HCT116 (cell line): ENCODE data around the gene TRERF1.

Source experiments
- CBX3 ChIP-seq: IDR thresholded peaks from 2 replicates; pipeline ENCODE4 v1.6.1; 2012; ENCODE audit warnings: low read depth
- CEBPB ChIP-seq: IDR thresholded peaks from 2 replicates; pipeline ENCODE4 v1.6.1; 2012; ENCODE audit warnings: low read depth
- CTCF ChIP-seq, 3 experiments: fragments of 200-600 bp in 1 of 3; sonication (generic) in 1 of 3; IDR thresholded peaks in 2 of 3; conservative IDR thresholded peaks in 1 of 3; 2 replicates each; pipeline ENCODE4 v1.5.1; 2012 to 2017; ENCODE audit warnings: low read depth in 2 of 3, low read length in 2 of 3, antibody characterized with exemption in 1 of 3, borderline replicate concordance in 1 of 3, control low read depth in 1 of 3, mild to moderate bottlenecking in 1 of 3, mixed read lengths in 1 of 3, mixed run types in 1 of 3, moderate library complexity in 1 of 3; ENCODE audit not compliant: insufficient read depth in 1 of 3
- EZH2 ChIP-seq: fragments of 200-600 bp; sonication (generic); IDR thresholded peaks from 2 replicates; pipeline ENCODE4 v1.6.1; 2017; ENCODE audit warnings: antibody characterized with exemption, mixed run types
- EZH2phosphoT487 ChIP-seq: fragments of 200-600 bp; IDR thresholded peaks from 2 replicates; pipeline ENCODE4 v1.6.1; 2018; ENCODE audit warnings: antibody characterized with exemption, borderline replicate concordance
- FOSL1 ChIP-seq: IDR thresholded peaks from 2 replicates; pipeline ENCODE4 v1.6.1; 2012; ENCODE audit warnings: low read depth
- POLR2A ChIP-seq: IDR thresholded peaks from 2 replicates; pipeline ENCODE4 v1.7.0; 2011; ENCODE audit warnings: borderline replicate concordance; ENCODE audit not compliant: insufficient read depth, insufficient read length; ENCODE audit errors: extremely low read depth
- POLR2AphosphoS5 ChIP-seq: IDR thresholded peaks from 2 replicates; pipeline ENCODE4 v1.6.1; 2011; ENCODE audit warnings: mild to moderate bottlenecking, low read depth, low read length, moderate library complexity
- REST ChIP-seq: IDR thresholded peaks from 2 replicates; pipeline ENCODE4 v1.6.1; 2012; ENCODE audit warnings: low read depth
- SP1 ChIP-seq: IDR thresholded peaks from 2 replicates; pipeline ENCODE4 v1.6.1; 2012; ENCODE audit warnings: low read depth
- TCF7L2 ChIP-seq: IDR thresholded peaks from 2 replicates; pipeline ENCODE4 v1.7.0; 2011; ENCODE audit warnings: borderline replicate concordance, inconsistent platforms; ENCODE audit not compliant: insufficient read depth, insufficient read length; ENCODE audit errors: extremely low read depth
- YY1 ChIP-seq: IDR thresholded peaks from 2 replicates; pipeline ENCODE4 v1.6.1; 2011; ENCODE audit warnings: low read length, low read depth, moderate library complexity, mild to moderate bottlenecking; ENCODE audit not compliant: insufficient replicate concordance; ENCODE audit errors: extremely low read depth
- ZNF274 ChIP-seq: fragments of 200-500 bp; sonication (Bioruptor generic); IDR thresholded peaks from 2 replicates; pipeline ENCODE4 v1.6.1; 2014; ENCODE audit warnings: mild to moderate bottlenecking, low read depth, low read length, inconsistent platforms

- TF ChIP-seq POLR2AphosphoS5 (no peak), YY1 (no peak), CTCF (IDR thresholded peaks at IDR 0.05 in 2 of 3, conservative IDR thresholded peaks at IDR 0.05 in 1 of 3; ENCODE audit: borderline replicate concordance in 1 of 3, insufficient read depth in 1 of 3, low read depth in 2 of 3, low read length in 2 of 3) (no peak), REST (no peak), POLR2A (no peak), CEBPB (no peak), CBX3 (no peak), EZH2 (no peak), SP1 (no peak), EZH2phosphoT487 (no peak), ZNF274 (no peak), TCF7L2 (no peak), FOSL1 (no peak)
These were observed 194.1 kb downstream of the TRERF1 start for GRCh38 chr6:42257614-42258013.
